GM19455 (cell line): ENCODE results near the gene RBMS3.

Experiments
- ATAC-seq: cut with Tn5 transposase; IDR thresholded peaks from one replicate; pipeline ENCODE4 v1.9.1; 2021; ENCODE audit not compliant: unreplicated experiment

RBMS3 gene

GRCh38 chr3:29914861-29915524 lies 634.1 kb downstream of the RBMS3 start:
- ATAC-seq = no peak

DNA sequence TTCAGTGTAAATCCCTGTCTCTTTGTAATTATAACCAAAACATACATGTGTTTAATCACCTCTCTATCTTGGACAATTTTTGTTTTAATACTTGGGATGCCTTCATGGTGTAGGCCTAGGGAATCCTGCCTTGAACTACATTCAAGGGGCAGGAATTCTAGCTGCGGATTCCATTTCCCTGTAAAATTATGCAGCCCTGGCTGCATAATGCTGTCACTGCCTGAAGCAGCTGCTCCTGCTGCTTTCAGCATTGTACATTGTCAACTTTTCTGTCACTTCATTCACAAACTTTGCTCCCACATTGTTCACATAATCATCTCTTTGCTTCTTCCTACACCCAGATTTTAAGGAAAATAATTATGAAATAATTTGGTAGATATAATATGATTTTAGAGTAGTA lies 638.7 kb downstream of the RBMS3 start:
- ATAC-seq = no peak

DNA sequence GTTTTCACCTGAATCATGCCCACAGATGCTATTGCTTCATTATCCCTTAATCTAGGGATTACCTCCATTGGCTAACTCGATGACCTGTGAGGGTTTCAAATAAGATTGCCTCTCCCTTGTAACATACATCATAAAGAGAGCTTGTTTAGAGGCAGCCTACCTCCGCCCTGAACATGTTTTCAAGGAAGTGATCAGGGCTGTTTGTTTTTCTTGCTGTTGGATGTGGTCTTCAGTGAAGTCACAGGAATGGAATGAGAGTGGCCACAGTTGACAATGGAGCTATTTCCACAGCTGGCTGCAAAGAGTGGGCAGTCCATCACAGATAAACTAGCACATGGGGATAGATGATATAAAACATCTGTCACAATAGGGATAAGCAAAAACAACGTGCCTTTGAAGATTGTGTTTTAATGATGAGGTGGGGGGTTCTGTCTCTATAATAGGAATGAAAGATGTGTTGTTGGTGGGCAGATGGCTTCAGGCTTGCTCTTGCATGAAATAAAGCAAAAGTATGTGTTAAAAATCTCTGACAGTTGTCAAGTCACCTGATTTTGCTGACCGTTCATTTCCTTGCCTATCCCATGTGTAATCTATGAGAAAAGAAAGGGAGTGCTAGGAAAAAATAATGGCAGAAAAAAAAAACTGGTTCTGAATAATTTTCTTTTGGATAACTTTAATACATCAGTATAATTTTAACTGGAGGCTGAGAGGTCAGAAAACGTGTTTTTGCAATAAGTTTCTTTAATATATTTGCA lies 642.3 kb downstream of the RBMS3 start:
- no peak for ATAC-seq

GRCh38 chr3:29924783-29925561 lies 644.1 kb downstream of the RBMS3 start:
- ATAC-seq = no peak

GRCh38 chr3:29926378-29926777 lies 645.5 kb downstream of the RBMS3 start:
- no peak for ATAC-seq

DNA sequence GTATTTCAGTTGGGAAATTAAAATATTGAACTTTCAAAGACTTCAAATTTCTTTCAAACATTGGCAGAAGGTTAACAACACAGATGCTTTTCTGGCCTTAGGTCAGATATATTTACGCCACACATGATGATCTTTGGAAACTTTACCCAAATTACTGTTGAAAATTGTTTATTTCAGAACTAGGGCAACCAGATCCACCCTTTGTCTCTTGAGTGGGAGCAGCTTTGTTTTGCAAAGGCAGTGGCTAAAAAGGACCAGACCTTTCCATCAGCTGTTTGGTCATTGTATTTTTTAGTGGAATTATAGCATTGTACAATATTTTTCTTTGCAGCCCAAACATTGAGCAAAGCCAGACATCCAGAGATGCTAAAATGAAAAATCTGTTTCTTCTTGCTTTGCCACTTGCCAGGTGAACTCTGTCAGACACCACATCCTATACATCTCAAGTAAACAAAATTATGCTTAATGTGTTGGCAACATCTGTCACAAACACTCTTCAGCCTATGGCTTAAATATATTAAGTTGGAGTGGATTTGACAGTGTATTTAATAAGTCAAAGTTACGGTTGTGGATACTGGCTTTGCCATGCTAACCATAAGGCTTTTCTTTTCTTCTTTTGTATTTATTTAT lies 651.9 kb downstream of the RBMS3 start:
- ATAC-seq = no peak

DNA sequence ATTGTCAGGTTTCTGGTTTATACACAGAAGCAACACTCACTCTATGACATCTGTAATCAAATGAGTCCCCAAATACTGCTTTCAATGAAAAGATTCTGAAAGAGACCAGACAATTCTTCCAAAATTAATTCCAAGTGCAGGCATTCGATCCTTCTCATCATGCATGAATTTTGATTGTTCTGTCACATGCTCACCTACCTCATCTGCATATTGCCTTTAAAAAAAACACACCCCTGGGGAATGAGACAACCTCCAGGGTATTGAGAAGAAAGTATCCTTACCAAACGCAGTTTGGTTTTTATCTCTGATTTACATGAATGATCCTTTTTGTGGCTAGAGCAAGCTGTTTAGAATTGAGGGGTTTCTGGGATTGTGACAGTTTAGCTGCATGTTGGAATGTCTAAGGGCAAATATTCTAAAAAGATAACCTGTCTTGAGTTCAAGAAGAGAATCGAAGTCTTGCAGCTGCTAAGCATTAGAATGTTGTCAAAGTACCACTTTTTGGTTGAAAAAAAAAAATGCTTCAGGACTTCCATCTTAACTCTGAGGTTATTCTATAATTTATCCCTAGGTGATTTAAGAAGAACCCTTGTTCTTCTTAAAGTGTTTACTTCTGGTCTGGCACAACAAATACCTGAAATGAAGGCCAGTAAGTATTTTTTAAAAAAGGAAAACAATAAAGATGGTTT lies 653.1 kb downstream of the RBMS3 start:
- ATAC-seq = no peak

DNA sequence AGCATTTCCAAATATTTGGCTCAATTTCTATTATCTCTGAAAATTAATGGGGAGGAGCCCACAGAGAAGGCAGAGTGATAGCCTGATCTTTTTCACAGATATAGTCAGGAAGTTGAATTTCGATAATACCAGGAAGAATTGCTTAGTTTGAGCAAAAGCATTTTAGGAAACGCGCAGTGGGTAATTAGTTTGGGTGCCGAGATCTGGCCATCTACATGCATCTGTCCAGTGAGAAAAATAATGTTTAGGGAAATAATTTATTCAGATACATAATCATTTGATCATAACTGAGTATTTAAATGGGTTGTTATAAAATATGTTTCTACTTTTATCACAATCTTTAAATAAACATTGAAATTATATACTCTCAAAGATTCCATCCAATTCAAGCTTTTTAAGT lies 653.9 kb downstream of the RBMS3 start:
- no peak for ATAC-seq

GRCh38 chr3:29936054-29936453 lies 655.2 kb downstream of the RBMS3 start:
- peak; percentile 79 for ATAC-seq

GRCh38 chr3:29936766-29937165 lies 655.9 kb downstream of the RBMS3 start:
- no peak for ATAC-seq

GRCh38 chr3:29937185-29937584 lies 656.3 kb downstream of the RBMS3 start:
- ATAC-seq = no peak

DNA sequence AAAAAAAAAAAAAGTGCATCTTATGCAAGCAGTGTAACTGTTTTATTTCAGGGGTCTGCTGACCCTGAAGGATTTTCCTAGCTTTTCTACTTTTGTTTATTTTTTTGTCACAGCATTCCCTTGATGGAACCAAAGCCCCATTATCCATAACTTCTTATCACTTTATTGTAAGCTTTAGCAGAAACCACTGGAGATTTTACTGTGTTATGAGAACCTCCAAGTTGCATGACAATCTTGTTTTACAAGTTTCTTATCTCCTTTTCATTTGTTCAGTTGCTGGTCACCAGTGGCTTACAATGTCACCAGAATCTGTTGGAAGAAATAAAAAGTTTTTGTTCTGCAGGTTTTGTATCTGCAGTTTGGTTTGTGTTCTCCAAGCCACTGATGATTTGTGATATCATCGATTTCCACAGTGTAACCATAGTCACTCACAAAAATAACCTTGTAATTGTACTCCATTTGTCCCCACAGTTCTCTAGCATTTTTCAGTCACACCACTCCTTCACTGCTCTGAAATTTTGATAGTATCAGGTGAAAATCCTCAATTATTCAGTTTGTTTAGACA lies 660.0 kb downstream of the RBMS3 start:
- no peak for ATAC-seq

DNA sequence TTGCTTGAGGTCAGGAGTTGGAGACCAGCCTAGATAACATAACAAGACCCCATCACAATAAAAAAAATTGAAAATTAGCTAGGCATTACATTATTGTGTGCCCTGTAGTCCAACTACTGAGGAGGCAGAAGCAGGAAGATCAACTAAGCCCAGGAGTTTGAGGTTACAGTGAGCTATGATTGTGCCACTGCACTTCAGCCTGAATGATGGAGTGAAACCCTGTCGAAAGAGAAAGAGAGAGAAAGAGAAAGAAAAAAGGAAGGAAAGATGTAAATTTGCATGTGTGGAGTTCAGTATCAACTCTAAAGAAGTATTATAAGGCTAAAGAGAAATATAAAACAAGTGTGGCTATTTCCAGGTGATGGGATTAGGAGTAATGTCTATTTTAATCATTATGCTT lies 661.4 kb downstream of the RBMS3 start:
- ATAC-seq = no peak

DNA sequence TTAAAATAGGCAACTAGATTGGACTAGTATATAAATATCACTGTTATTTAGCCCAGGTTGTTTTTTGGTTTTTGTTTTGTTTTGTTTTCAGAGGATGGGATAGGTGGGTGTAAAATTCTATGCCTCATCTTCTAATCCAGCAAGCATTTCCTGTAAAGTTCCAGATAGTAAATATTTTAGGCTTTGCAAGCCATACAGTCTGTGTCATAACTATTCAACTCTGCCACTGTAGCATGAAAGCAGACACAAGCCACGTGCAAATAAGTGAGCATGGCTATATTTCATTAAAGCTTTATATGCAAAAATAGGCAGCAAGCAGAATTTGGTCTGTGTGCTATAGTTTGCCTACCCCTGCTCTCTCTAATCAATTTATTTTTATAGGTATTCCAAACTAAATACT lies 668.3 kb downstream of the RBMS3 start:
- ATAC-seq = no peak

GRCh38 chr3:29949940-29950616 lies 669.2 kb downstream of the RBMS3 start:
- ATAC-seq = no peak

- no peak for ATAC-seq
Measured at GRCh38 chr3:29952431-29952830, 671.6 kb downstream of the RBMS3 start.

DNA sequence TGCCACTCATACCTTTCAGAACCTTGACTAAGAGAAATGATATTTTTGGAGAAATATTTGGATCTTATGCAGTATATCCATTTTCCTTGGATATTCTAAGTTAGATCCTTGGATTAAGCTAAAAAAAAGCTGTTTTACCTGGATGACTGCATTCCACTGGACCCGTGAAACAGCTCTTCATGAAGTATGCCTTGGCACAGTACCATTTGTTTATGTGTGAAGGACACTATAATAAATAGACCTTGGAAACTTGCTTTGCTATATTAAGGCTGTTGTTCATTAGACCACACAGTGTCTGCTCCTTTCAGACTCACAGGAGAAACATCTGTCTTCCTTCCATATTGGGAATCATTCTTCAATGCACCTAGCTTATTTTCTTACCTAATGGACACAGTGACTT lies 674.5 kb downstream of the RBMS3 start:
- no peak for ATAC-seq

- ATAC-seq = no peak
Measured at GRCh38 chr3:29958816-29959215, 677.9 kb downstream of the RBMS3 start.

DNA sequence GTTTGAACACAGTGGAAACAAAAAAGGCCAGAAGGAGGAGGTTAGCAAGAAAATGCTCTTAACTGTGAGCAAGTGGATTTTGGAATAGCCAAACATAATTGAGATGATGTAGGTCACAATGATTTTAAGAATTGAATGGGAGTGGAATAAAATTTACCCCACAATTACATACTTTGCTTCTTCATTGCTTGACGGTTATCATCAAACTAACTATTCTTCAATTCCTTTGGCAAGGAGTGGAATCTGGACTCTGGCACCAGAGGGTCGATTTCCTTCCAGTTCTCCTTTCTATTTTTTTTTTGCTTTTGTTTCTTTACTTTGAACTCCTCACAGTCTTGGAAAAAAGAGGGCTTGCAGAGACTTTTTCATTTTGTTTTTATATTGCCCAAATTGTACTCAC lies 691.0 kb downstream of the RBMS3 start:
- ATAC-seq = no peak
